Activated T-cell treated with anti-CD3 and anti-CD28 coated beads for 1 hour (primary cell): ENCODE measurements around the gene CRISP3.
"Not testable (repeated sequence)": the region's sequence is repeated elsewhere in the genome, so short reads cannot be mapped to it uniquely, and the experiment has no call there.

ENCODE experiments used
- DNase-seq: peaks from one replicate; pipeline ENCODE4 v3.0.0-alpha.2; 2020; ENCODE audit warnings: low read depth

Gene CRISP3

DNA sequence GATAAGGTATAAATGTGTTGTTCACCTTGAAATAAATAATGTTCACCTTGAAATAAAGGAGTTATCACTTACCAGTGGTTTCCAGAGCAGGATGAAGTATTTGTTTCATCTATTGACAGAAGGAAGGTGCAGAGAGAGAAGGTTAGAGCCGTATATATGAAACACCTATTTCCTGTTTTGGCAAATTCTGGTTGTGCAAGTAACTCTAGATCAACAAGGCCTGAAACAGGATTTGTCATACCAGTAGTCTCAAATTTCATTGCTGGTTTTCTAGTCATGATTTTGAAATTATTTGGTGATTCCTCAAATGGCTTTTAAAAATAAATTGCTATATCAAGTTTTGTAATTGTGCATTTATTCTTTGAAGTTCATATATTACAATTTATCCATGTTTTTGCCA is at the start of gene CRISP3:
Gene CRISP3 (minus strand): TSS at position 130 of the 400 bp plus-strand sequence. CDS start 21 bp downstream, at position 109.
- DNase-seq = no peak

DNA sequence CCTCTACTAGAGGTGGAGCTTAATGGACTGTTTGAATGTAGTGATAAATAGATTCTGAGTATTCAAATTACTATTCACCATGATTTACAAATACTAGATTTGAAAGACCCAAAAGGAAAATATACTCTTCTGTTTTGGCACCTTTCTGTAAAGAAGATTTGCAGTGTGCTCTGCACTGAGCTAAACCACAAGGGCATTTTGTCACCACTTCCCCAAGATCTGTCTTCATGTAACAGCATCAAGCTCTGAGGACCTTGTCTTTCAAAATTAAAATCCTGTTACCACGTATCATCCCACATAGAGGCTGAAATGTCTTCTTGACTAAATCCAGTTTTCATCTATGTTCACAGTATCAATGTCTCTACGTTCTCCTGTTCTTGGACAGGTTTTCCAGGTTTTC is 46.2 kb upstream of the CRISP3 start:
- no peak for DNase-seq

DNA sequence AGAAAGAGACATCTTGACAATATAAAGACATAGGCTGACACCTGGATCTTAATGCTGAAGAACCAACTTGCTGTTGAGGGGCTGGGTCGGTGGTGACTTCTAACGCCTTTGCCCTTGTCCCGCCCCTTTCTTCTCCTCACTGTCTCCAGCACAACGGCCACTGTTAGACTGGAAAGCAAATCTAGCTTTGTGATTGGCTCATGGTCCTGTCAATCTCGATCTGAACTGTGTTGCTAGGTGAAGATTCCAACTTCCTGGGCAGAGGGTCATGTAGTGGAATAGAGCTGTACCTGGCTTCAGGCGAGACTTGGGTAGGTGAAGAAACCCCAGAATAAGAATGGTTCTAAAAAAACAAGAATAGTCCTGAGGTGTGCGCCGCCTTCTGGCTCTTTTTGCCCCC is 43.0 kb upstream of the CRISP3 start, which contains the start of gene PGK2:
Gene PGK2 (minus strand): TSS at position 110 of the 400 bp plus-strand sequence. CDS start 98 bp downstream, at position 12.
- DNase-seq = no peak

- no peak for DNase-seq
These were observed 40.1 kb upstream of the CRISP3 start for GRCh38 chr6:49784272-49784671.

DNA sequence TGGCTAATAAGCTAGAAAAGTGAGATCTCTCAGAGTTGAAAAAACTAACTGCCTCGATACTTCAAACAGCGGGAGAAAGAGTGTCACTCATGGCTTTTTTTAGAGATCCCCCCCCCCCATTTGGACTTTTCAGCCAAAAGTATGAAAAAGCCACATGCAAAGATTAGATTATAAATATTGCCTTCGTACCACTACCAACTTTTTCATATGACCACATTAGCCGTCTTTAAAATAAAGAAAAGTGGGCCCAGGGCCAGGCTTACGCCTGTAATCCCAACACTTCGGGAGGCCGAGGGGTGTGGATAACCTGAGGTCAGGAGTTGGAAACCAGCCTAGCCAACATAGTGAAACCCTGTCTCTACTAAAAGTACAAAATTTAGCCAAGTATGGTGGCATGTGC is 38.5 kb upstream of the CRISP3 start:
- no peak for DNase-seq

DNA sequence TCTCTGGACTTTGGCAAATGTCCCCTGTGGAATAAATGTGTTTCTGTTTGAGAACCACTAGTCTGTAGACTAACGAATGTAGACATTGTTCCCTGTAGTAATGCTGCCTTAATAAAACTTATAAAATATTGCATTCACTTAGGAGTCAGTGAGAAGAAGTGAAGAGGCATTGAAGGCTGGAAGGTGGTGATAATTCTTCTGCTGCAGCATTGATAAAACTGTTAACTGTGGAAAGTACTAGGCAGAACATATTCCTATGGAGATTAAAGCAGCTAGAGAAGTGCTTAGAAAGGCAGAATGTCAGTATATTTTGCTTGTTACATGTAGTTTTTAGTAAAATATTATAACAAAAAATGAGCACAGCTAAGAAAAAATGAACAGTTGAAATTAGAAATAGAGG is 38.1 kb upstream of the CRISP3 start:
- no peak for DNase-seq

GRCh38 chr6:49776444-49776843 is 32.3 kb upstream of the CRISP3 start:
- DNase-seq = no peak

GRCh38 chr6:49775043-49775442 is 30.9 kb upstream of the CRISP3 start:
- no peak for DNase-seq

GRCh38 chr6:49772285-49772684 is 28.1 kb upstream of the CRISP3 start:
- DNase-seq = no peak

DNA sequence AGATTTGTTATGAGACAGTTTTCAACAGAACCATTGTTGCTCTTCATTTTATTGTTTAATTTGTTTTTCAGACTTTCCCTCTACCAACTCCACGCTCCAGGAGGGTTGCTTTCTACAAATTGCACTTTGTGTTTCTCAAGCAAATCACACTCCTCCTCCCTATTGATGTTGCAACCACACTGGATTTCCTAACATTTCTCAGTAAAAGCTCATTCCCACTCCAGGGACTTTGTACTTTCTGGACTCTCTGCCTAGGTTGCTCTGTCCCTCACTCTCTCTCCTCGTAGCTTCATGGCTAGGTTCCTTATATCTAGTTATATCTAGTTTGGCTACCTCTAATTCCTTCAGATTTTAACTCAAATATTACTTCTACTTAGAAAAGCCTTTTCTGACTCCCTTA is 22.6 kb upstream of the CRISP3 start:
- DNase-seq = no peak

- no peak for DNase-seq
These were observed 20.5 kb upstream of the CRISP3 start for GRCh38 chr6:49764571-49765236.

- no peak for DNase-seq
These were observed 759 bp downstream of the CRISP3 start for GRCh38 chr6:49743429-49743828.

- no peak for DNase-seq
These were observed 4.8 kb downstream of the CRISP3 start for GRCh38 chr6:49739423-49739822.

DNA sequence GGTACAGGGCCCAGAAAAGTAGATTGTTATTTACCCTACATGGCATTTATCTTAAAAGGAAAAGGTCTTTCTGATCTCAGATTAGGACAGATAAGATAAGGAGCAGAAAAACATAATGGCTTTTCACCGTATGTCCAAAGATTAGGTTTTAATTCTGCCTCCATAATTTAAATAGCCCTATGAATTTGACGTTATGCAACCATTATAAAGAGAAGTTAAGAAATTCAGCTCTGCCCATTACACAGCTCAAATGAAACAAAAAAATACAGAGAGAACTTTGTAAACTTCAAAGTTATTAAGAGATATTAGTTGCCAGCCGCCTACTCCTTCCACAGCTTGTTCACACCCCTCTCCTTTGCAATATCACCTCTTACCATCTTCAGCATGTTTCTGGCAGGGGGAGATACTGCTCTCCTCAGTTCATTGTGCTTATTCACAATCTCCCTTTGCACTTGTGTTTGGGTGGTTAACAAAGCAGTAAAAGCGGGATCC is 8.1 kb downstream of the CRISP3 start:
- no peak for DNase-seq

GRCh38 chr6:49733680-49734079 is 10.5 kb downstream of the CRISP3 start:
- no peak for DNase-seq

GRCh38 chr6:49732781-49733180 is 11.4 kb downstream of the CRISP3 start:
- DNase-seq = no peak

DNA sequence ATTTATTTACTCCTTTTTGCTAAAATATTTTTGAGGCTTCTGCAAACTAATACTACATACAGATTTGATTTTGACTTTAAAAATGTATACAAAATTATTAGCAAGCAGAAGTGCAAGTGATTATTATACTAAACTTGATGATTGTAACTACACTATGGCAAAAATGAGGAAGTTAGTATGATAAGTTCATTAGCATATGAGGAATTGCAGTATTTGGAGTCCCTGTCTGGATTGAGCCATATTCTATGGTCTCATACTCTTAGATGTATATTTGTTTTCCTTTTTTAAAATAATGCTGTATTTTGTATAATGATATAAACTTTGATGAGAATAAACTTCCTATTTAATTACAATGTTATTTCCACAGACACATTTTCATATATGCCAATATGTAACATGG is 13.9 kb downstream of the CRISP3 start:
- DNase-seq = no peak

- DNase-seq = not testable (repeated sequence)
These were observed 20.3 kb downstream of the CRISP3 start for GRCh38 chr6:49723917-49724316.

DNA sequence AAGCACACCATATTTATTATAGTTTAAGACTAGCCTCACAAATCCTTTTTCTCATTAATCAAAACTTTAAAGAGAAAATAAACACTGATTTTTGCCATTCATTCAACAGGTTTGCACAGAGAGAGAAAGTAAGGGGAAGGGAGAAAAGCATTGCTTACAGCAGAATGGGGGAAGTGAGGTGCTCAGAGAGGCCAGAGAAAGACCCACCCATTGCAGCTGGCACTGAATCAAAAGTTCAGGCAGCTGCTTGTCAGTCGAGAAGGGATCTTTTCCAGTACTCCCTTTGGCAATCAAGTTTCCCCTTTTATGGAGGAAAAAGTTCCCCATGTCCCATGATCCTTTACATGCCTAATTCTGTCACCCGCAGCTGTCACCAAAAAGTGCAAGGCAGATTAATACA is 22.9 kb downstream of the CRISP3 start:
- DNase-seq = no peak

DNA sequence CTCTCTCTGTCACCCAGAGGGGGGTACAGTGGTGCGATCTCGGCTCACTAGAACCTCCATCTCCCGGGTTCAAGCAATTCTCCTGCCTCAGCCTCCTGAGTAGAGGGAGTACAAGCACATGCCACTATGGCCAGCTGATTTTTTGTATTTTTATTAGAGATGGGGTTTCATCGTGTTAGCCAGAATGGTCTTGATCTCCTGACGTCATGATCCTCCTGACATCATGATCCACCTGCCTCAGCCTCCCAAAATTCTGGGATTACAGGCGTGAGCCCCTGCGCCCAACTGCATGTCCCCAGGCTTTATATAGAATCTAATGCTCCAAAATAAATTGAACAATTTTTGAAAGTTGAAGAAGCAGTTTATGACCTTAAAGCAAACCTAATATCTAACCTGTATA is 23.8 kb downstream of the CRISP3 start:
- DNase-seq = no peak

- DNase-seq = no peak
These were observed 30.8 kb downstream of the CRISP3 start, which contains the start of gene CRISP2 for GRCh38 chr6:49713346-49713745. Gene CRISP2 (minus strand): TSS chr6:49713543. CDS start chr6:49709196, 4,347 bp downstream.

- DNase-seq = no peak
These were observed 45.7 kb downstream of the CRISP3 start for GRCh38 chr6:49698478-49698877.

- DNase-seq = no peak
These were observed 50.7 kb downstream of the CRISP3 start for GRCh38 chr6:49693512-49693911.

- no peak for DNase-seq
These were observed 51.7 kb downstream of the CRISP3 start for GRCh38 chr6:49692534-49692933.
